HL-60/S4 treated with phorbol 12-myristate 13-acetate at 8.2 ng/mL for 4 days and 3 days (cell line): Measurements from ENCODE around the gene MYO5B.

ENCODE experiments used
- in situ Hi-C: fragments of 300-500 bp; cut with MboI; formaldehyde crosslinking; loops from 2 replicates; pipeline ENCODE4 v1.15.0; 2022; ENCODE audit warnings: low sequenced_read_pairs

Gene MYO5B

DNA sequence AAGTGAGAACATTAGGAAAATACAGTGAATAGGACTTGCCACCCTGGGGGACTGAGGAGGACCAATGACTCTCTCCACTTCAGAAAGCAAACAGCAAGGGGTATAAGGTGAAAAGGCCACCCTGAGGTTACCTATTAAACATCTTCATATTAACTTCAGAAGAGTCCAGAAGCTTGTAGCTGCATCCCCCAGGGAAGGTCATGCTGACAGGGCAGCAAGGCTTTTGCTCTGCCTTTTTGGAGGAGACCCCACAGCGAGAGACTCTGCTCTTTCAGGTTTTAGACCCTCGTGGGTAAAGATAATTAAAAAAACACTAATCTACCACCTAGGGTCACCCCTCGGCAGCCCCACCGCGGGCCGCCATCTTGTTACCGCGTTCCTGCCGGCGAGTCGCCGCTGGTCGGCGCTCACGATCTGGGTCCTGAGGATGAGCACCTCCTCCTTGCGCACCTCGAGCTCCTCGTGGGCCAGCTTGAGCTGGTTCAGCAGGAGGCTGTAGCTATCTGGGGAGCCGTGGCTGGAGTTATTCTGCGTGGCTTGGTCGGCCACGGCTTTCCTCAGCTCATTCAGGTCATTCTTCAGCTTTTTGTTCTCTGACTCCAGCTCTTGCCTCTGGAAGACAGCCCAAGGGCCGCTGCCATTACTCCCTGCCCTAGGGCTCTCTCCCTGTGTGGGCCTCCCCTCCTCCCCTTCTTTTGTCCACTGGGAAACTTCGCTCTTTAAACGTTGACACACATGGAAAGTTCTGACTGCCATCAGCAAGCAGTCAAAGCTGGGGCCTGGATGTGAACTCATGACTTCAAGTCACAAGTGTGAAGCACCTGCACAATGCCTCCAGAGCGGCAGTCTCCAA, 331.0 kb downstream of the MYO5B start:
- in situ Hi-C loops = no loop called here

DNA sequence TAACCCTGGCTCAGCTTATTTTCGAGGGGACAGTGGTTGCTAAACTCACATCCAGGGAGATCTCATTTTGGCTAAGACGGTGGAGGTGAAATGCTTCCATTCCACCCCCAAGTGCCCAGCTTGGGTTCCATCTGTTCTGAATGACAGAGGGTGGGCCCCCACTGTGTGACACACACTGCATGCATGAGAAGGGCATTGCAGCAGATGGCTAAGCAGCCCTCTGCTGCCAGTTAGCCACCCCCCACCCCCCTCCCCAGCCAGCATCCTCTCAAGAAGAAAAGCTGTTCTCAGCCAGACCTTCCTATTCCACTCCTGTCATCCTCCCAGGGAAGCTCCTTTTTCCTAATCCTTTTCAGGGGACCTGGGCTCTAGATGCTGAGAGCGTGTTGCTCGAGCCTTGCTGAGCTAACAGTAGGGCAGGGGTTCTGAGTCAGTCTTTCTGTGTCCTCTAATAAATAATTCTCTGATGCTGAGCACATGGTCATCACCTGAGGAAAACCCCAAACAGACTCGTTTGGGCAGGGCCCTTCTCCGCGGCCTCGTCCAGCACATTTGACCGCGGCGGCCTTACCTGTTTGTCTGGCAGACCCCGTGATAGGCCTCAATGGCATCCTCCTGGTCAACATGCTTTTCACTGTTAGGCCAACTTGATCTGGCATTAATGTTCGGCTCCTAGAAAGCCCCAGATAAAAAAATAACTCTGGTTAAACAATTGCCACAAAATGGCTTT, 332.1 kb downstream of the MYO5B start:
- in situ Hi-C loops = no loop called here

DNA sequence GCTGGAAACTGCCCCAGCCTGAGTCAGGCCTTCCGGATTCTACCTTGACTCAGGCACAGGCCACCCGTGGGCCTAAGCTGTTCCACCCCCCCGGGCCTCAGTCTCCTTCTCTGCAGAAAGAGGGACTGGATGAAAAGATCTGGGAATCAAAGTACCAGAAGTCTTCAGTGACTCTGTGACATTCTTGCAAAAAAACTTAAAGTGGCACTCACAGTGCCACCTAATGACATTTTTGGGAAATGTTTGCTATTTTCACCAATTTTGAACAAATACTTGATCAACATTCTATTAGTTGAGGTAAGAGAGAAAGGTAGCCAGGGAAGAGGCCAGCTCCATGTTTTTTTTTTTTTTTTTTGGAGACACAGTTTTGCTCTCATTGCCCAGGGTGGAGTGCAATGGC, 333.3 kb downstream of the MYO5B start:
- in situ Hi-C loops = no loop called here

DNA sequence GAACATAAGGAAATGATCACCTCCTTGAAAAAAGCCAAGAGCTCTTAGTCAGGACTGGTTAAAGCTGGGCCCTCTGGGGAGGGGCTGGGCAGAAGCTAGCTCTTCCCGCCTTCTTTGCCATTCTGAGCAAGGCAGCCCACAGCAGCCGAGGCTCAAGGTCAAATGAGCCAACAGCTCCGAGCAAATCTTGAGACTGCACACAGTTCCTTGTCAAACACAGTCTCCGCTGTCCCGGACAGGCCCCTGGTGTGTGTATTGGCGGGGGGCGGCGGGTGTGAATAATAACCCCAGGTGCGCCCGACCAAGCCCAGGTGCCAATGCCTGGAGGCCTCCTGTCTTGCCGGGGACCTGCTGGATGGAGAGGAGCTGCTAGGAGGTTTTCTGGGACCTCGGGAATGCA, 335.2 kb downstream of the MYO5B start:
- in situ Hi-C loops = no loop called here

DNA sequence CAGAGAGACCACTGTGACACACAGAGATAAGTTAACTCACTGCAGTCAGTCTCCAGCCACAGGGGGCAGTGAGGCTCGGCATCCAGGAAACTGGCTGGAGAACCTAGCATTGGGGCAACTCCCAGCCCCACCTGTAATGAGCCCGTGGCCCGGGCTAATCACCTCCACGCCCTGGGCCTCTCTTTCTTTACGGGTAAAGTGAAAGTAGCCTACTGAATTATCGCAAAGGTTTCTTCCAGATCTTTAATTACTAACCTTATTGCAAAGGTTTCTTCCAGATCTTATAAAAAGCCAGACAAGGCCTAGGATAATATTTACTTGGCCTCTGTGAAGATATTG, 336.0 kb downstream of the MYO5B start:
- in situ Hi-C loops = no loop called here

DNA sequence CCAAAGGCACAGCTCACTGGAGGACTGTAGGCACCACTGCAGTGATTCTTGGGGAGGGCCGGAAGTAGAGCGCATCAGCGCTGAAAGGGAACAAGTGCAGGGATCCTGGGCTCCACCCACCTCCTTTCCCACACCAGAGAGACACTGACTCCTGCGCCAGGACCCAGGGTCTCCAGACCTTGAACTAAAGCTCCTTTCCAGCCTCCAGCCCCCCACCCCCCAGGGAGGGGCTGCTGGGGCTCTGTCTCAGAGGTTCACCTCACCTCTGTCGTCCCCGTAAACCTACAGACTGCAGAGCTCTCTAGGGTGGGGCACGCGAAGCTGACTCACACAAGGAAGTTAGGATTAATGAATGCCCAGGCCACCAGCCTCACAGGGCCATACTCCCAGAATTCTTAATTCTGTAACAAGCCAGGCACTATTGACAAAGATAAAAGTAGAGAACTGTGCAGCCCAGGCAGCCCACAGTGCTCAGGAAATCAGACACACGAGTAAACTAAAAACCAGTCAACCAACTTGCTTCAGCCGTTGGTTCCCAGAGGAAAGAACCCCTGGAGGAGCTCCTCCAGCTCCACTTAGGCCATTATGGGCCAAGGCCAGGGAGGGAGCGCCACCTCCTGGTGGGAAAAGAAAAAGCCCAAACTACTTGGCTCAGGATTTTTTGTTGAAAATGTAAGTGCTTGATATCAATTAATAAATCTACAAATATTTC, 336.5 kb downstream of the MYO5B start:
- in situ Hi-C loops = no loop called here

DNA sequence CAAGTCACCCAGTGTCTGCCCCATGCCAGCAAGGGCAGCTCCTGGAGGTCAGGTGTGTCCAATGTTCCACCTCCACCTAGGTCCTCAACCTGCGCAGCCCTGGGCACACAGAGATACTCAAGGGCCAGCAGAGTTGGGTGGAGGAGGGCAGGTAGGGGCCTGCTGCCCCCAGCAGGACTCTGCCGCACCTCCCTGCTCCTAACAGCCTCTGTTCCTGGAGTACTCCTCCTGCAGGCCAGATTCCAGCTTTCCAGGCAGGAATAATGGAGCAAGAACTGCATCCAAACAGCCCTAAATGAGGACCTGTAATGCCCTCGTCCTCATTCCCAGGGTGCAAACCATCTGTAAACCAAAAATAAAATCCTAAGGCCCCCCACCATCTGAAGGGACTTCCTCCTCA, 337.2 kb downstream of the MYO5B start:
- in situ Hi-C loops = no loop called here

DNA sequence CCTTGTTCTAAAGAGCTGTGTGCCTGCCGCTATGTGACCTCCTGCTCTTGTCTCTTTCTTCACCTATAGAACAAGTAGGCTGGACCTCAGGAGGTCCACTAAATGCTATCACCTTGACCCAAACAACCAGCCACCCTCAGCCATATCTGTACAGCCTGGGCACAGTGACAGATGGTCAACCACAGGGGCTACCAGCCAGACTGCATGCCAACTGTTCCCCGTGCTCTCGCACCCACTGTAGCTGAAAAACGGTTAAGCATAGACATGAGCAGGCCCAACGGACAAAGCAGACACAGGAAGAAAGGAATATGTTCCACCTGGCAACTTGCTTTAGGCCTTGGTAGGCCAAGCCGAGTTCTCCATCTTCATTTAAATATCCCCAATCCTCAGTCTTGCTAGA, 338.5 kb downstream of the MYO5B start:
- in situ Hi-C loops = no loop called here

DNA sequence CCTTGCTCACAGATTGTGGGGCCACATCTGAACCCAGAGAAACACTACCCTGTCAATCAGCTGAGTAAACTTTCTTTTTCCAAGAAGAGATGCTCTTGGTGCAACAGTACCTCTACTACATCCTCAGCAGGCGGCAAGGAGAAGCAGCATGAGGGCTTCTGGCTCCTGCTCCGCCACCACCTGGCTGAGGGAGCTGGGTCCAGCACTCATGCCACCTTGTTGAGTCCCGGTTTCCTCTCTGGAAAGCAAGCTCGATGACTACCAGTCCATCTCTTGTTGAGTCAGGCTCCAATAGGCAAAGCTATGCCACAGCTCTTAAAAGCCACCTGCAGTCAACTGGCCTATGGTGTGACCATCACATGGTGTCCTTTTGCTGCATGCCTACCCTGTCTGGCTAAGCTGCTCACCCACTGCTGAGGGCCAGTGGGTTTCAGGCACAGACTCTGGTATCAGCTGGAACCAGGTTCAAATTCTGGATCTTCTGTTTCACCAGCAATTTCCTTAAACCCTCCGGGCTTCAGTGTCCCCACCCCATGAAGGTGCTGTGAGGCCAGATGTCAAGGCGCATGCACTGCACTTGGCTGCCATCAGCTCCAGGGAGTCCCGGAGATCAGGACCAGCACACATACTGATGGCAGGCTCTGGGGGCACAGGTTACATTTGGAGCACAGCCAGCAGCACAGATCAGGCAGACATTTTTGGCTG, 339.1 kb downstream of the MYO5B start:
- in situ Hi-C loops = no loop called here

DNA sequence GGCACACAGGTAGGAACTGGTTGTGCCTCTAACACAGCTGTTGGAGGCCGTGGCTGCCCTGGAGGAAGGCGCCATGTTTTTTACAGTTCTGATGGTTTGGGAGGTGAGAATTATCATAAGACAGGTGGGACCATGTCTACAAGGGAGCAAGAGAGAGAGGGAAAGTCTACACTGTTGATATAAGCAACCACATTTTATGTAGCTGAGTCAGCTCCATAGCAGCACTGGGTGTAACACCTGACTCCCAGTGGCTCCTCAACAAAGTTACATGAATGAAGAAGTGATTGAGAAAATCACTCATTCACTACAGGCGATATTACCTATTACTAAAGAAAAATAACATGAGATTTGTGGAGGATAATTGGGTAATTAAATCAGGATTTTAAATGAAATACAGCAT, 340.3 kb downstream of the MYO5B start:
- in situ Hi-C loops = no loop called here

DNA sequence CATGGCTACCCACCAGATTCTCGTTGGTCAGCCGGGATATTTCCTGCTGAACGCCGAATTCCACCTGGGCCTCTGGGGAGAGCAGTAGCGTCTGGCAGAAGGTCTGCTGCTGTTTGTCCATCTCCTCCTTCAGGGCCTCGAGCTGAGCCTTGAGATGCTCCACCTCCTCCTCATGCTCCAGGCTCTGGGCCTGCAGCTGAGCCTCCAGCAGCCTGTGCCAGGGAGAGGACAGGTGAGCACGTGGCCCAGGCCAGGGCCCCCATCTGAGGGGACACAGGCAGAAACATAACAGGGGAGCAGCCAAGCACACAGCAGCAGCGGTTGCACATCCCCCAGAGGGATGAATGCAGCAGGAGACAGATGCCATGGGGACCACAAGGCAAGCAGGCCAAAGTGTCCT, 341.5 kb downstream of the MYO5B start:
- in situ Hi-C loops = no loop called here

DNA sequence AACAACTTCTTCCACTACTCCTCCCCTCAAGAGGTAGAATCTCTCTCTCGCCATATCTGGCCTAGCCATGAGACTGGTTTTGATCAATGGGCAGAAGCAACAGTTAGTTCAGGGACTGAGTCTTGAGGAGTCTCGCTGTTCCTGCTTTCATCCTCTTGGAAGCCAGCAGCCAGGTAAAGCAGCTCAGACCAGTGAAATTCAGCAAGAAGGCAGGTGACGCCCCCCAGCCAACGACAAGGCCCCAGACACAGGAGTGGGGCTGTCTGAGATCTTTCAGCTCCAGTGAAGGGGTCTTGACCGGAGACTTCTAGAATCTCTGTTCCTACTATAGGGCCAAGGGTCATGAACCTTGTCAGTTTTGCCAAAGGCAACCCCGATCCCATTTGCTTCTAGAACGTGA, 341.9 kb downstream of the MYO5B start:
- in situ Hi-C loops = no loop called here

DNA sequence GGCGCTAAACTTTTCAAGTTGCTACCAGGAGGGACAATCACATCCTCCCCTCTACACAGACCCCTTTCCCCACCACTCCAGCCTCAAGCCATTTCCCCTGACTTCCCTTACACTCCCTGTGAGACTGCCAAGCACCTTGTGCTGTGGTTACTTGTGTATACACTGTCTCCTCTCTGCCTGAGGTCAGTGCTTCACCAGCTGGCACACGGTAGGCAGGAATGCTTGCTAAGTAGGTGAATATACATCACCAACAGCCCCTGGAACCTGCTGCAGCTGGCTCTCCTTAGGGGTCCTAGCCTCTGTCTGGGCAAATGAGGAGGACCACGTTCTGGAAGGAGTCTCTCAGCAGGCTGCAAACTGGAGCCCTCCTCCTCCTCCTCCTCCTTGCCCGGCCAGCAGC, 343.3 kb downstream of the MYO5B start:
- in situ Hi-C loops = no loop called here

DNA sequence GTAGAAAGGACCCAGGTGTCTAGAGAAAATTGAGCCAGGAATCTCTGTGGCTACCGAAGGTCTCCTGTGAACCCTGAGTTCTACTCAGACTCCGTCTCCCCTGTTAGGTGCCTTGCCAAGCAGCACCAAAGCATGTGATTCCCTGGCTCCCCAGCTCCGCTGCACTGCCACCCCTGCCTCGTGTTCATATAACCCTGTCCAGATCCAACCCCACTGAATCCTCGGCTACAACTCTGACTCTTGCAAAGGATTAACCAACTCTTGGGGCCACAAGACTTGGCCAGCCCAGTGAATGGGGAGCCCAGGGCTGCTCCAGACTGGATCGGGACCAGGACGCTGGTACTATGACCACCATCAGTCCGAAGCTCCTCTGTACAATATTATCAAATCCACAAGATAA, 344.3 kb downstream of the MYO5B start:
- in situ Hi-C loops = no loop called here

DNA sequence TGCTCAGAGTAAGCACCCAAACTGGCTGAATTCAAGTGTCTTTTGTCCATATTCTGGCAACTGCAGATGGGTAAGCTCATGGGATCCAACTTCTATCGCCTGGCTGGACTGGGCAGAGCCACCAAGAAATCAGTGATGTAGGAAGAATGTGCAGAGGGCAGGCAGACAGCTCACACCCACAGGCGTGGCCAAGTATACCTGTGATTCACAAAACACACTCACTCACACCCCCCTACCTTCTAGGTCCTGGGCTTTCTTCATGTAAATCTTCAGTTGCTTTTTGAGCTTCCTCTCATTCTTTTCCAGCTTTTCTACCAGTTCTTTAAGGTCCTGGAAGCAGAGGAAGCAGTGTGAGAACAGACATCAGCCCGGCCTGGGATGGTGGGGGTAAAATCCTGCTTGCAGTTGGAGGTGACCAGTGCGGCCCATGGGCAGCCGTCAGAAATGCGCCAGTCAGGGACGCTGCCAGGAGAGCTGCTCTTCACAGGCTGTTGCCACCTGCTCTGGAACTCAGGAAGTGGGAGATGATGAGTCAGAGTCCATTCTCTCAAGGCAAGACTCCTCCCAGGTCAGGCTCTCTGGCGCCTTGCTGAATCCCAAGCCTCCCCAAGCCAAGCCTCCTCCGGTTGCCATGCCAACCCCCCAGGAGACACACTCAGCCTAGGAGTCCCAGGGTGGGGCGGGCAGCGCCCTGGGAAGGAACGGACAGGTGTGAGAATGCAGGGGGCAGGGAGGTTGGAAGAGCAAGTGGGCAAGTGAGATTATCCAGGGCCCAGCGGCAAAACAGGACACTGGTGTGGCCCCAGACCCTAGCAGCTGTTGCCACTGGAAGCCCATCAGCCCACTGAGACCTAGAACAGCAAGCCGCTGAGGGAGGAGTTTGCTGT, 345.4 kb downstream of the MYO5B start:
- in situ Hi-C loops = no loop called here

DNA sequence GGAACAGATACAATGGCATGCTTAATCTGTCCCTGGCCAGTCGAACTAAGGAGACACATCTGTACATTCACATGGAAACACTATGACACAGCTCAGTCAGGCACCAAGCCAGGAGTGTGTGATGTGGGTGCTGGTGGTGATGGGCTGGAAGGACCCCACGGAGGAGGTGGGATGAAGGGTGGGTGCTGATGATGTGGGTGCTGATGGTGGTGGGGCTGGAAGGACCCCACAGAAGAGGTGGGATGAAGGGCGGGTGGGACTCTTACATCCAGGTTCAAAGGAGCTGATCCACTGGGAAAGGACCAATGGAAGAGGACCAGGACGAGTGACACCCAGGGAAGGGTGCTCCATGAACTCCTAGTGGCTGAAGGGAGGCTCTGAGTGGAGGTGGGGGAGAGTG, 346.8 kb downstream of the MYO5B start:
- in situ Hi-C loops = no loop called here

DNA sequence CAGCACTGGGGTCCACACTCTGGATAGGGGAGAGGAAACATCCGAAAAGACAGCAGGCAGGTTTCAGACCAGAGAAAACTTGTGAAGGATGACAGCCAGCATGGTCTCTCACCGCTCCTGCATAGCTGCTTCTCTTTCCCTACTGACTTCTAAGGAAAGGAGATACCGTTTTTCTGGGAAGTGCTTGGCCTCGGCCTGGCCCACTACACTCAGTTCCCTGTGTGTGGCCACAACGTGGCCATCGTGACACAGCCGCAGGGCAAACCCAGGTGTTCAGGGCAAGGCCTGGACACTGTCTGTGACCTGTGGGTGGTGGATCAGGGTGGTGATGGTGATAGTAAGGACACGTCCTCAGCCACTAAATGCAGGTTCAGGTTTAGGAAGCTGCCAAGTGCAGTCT, 347.4 kb downstream of the MYO5B start:
- in situ Hi-C loops = no loop called here

DNA sequence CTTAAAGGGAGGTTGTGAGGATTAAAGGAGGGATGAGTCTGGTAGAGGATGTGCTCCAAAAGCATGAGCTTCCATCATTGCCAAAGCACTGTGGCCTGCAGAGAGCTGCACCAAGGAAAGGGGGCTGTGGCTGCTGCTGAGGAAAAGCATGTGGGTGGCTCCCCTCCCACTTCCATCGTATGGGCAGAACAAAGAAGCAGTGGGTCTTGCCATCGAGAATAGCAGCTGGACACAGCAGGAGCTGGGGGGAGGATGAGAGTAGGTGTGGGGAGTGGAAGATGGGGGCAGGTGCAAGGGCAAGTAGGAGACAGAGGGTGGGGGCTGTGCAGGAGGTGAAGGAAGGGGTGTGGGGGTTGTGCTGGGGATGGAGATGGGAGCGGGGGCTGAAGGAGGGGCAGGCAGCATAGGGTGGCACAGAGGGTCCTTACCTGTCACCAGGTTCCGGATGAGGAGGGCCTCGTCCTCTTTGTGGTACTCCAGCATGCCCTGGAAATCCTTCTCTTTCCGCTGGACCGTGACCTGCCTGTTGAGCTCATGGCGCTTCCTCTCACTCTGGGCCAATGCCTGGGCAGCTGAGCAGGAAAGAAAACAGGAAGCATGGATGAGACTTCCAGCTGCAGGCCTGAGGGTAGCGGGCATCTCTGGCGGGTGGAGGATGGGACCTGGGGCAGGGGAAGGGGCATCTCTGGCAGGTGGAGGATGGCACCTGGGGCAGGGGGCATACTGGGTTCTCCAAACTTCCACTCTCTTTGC, 348.1 kb downstream of the MYO5B start:
- in situ Hi-C loops = no loop called here

DNA sequence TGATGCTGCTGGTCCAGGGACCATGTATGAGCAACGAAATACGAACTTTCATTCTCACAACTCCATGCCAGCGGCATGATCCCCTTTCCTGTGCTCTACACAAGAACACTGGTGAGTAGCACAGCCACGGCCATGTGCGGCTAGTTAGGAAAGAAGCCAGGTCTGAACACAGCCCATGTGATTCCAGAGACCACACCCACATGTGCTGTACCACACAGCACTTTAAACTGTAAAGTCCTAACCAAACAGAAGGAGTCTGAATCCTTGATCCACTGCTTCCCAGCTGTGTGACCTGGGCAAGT, 348.6 kb downstream of the MYO5B start:
- in situ Hi-C loops = no loop called here
